ENCODE data around the gene SMIM13.

DNA sequence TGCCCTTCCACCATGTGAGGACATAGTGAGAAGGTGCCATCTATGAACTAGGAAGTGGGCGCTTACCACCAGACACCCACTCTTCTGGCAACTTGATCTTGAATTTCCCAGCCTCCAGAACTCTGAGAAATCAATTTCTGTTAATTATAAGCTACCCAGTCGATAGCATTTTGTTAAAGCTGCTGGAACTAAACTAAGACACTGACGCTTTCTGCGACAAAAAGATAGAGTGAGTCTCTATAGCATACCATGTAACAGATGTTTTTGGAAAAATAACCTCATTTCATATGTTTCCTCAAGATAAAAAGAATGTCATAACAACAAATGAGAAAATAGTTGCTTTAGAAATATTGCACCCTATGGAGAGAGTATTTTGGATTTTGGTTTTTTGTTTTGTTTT, 15.4 kb upstream of the SMIM13 start:
- no peak for TF ChIP-seq RAD21 (IDR thresholded peaks at IDR 0.05; ENCODE audit: low read depth)
- TF ChIP-seq SIN3A (IDR thresholded peaks at IDR 0.05; ENCODE audit: low read depth): no peak
- TF ChIP-seq POLR2A (IDR thresholded peaks at IDR 0.05; ENCODE audit: borderline replicate concordance, extremely low read depth, insufficient read depth, insufficient read length): no peak
- TF ChIP-seq, protein P1, sequence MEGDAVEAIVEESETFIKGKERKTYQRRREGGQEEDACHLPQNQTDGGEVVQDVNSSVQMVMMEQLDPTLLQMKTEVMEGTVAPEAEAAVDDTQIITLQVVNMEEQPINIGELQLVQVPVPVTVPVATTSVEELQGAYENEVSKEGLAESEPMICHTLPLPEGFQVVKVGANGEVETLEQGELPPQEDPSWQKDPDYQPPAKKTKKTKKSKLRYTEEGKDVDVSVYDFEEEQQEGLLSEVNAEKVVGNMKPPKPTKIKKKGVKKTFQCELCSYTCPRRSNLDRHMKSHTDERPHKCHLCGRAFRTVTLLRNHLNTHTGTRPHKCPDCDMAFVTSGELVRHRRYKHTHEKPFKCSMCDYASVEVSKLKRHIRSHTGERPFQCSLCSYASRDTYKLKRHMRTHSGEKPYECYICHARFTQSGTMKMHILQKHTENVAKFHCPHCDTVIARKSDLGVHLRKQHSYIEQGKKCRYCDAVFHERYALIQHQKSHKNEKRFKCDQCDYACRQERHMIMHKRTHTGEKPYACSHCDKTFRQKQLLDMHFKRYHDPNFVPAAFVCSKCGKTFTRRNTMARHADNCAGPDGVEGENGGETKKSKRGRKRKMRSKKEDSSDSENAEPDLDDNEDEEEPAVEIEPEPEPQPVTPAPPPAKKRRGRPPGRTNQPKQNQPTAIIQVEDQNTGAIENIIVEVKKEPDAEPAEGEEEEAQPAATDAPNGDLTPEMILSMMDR (IDR thresholded peaks at IDR 0.05 in 2 of 3, conservative IDR thresholded peaks at IDR 0.05 in 1 of 3; ENCODE audit: borderline replicate concordance in 1 of 3, insufficient read depth in 1 of 3, low read depth in 2 of 3, low read length in 2 of 3): no peak
- TF ChIP-seq, protein P2, sequence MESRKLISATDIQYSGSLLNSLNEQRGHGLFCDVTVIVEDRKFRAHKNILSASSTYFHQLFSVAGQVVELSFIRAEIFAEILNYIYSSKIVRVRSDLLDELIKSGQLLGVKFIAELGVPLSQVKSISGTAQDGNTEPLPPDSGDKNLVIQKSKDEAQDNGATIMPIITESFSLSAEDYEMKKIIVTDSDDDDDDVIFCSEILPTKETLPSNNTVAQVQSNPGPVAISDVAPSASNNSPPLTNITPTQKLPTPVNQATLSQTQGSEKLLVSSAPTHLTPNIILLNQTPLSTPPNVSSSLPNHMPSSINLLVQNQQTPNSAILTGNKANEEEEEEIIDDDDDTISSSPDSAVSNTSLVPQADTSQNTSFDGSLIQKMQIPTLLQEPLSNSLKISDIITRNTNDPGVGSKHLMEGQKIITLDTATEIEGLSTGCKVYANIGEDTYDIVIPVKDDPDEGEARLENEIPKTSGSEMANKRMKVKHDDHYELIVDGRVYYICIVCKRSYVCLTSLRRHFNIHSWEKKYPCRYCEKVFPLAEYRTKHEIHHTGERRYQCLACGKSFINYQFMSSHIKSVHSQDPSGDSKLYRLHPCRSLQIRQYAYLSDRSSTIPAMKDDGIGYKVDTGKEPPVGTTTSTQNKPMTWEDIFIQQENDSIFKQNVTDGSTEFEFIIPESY (IDR thresholded peaks at IDR 0.05; ENCODE audit: extremely low read depth, insufficient replicate concordance, low read length): no peak
- no peak for TF ChIP-seq SP1 (IDR thresholded peaks at IDR 0.05; ENCODE audit: low read depth)
- no peak for TF ChIP-seq EZH2 (IDR thresholded peaks at IDR 0.05)

All from HCT116 (cell line).